PC-3 (cell line): ENCODE data around the gene RCAN1. TPM values are rescaled to one million over a fixed set of nuclear protein-coding genes. Genes with fewer than 3 reads are reported as not detected.

Experiments
- ATAC-seq: fragments of 200-7000 bp; cut with Tn5 transposase; 2 replicates; pipeline ENCODE4 v1.9.1; 2020; ENCODE audit warnings: mild to moderate bottlenecking, moderate library complexity
- BruUV-seq: library from RNA; stranded (reverse); fragments of 400-500 nt; replicated peaks from 2 replicates; lab custom pipeline; 2021; lab: Mats Ljungman, UMichigan
- CTCF ChIA-PET: fragments of 300-600 bp; sonication (Branson Sonifier 250); formaldehyde crosslinking; loops from one replicate; lab custom pipeline; 2022; ENCODE audit warnings: antibody characterized with exemption; lab: Charles Lee
- POLR2A ChIA-PET: fragments of 300-600 bp; sonication (Branson Sonifier 250); formaldehyde crosslinking; loops from one replicate; lab custom pipeline; 2022; ENCODE audit warnings: antibody characterized with exemption; ENCODE audit not compliant: unreplicated experiment; lab: Charles Lee
- DNase-seq: peaks from one replicate; pipeline ENCODE4 v3.0.0-alpha.2; 2015
- H2AFZ ChIP-seq: fragments of 300-600 bp; sonication (generic); 2 replicates; pipeline ENCODE4 v1.6.0; 2016; ENCODE audit warnings: antibody characterized with exemption, low read length
- H3F3A ChIP-seq: fragments of 300-600 bp; sonication (generic); one replicate; pipeline ENCODE4 v1.6.0; 2017; ENCODE audit warnings: antibody characterized with exemption, low read length, control low read depth, mild to moderate bottlenecking; ENCODE audit not compliant: unreplicated experiment
- H3K27ac ChIP-seq: fragments of 300-600 bp; sonication (generic); 2 replicates; pipeline ENCODE4 v1.5.1; 2016; ENCODE audit warnings: mild to moderate bottlenecking, low read length
- H3K27me3 ChIP-seq: fragments of 300-600 bp; sonication (generic); 2 replicates; pipeline ENCODE4 v1.6.1; 2016; ENCODE audit warnings: low read length, mixed read lengths
- H3K36me3 ChIP-seq: fragments of 300-600 bp; sonication (generic); 2 replicates; pipeline ENCODE4 v1.6.1; 2016; ENCODE audit warnings: low read depth, mixed run types, low read length, mixed read lengths
- H3K4me1 ChIP-seq: fragments of 300-600 bp; sonication (generic); 2 replicates; pipeline ENCODE4 v1.5.1; 2016; ENCODE audit warnings: low read length; ENCODE audit not compliant: insufficient read depth
- H3K4me2 ChIP-seq: fragments of 300-600 bp; sonication (generic); 2 replicates; pipeline ENCODE4 v1.6.0; 2016; ENCODE audit warnings: low read length
- H3K4me3 ChIP-seq: fragments of 300-600 bp; sonication (generic); 2 replicates; pipeline ENCODE4 v1.5.1; 2016; ENCODE audit warnings: mild to moderate bottlenecking, low read length, mixed read lengths
- H3K79me2 ChIP-seq: fragments of 300-600 bp; sonication (generic); 2 replicates; pipeline ENCODE4 v1.6.1; 2017; ENCODE audit warnings: low read length, mixed read lengths
- H3K9ac ChIP-seq: fragments of 300-600 bp; sonication (generic); 2 replicates; pipeline ENCODE4 v1.6.0; 2016; ENCODE audit warnings: mild to moderate bottlenecking, low read length
- H3K9me2 ChIP-seq: fragments of 300-600 bp; sonication (generic); replicated peaks from 2 replicates; pipeline ENCODE4 v1.6.1; 2016; ENCODE audit warnings: mixed run types, low read length, mixed read lengths
- H3K9me3 ChIP-seq: fragments of 300-600 bp; sonication (generic); 2 replicates; pipeline ENCODE4 v1.6.1; 2016; ENCODE audit warnings: low read length, mixed read lengths
- H4K20me1 ChIP-seq: fragments of 300-600 bp; sonication (generic); 2 replicates; pipeline ENCODE4 v1.6.1; 2016; ENCODE audit warnings: low read length, mixed read lengths
- CTCF ChIP-seq: fragments of 300-600 bp; sonication (generic); conservative IDR thresholded peaks from 2 replicates; pipeline ENCODE4 v1.5.1; 2017; ENCODE audit warnings: antibody characterized with exemption, low read depth, mild to moderate bottlenecking, low read length
- EZH2 ChIP-seq: fragments of 300-600 bp; sonication (generic); IDR thresholded peaks from one replicate; pipeline ENCODE4 v1.6.1; 2017; ENCODE audit warnings: antibody characterized with exemption, mild to moderate bottlenecking, low read length; ENCODE audit not compliant: unreplicated experiment
- EZH2phosphoT487 ChIP-seq: fragments of 300-600 bp; sonication (generic); IDR thresholded peaks from 2 replicates; pipeline ENCODE4 v1.6.1; 2018; ENCODE audit warnings: mild to moderate bottlenecking, antibody characterized with exemption, low read length, borderline replicate concordance
- intact Hi-C: fragments of 100-400 bp; cut with micrococcal nuclease; formaldehyde crosslinking; loops from 2 replicates; pipeline ENCODE4 v1.9.0; 2023
- total RNA-seq: library from RNA; depleted of rRNA; stranded (reverse); fragments of >200 nt; gene quantifications from 2 replicates; pipeline ENCODE4 v1.2.3, GENCODE V29; 2014

RCAN1 gene
- total RNA-seq, 1 experiment from 2014 or later: 26.2 TPM

- no peak overlapping the region for H3K9ac ChIP-seq
- H3F3A ChIP-seq: no peaks in the 10 kb centered on the region
- H3K27me3 ChIP-seq: no peaks in the 10 kb centered on the region
- H3K9me2 ChIP-seq: no peaks in the 10 kb centered on the region
- intact Hi-C loops: no loop called here
- H3K9me3 ChIP-seq: no peaks in the 10 kb centered on the region
- H3K4me1 ChIP-seq: no peaks in the 10 kb centered on the region
- TF ChIP-seq CTCF (no peak), EZH2 (no peak), EZH2phosphoT487 (no peak)
- H2AFZ ChIP-seq: no peak overlapping the region
- no peaks in the 10 kb centered on the region for H3K36me3 ChIP-seq
- no peak overlapping the region for H3K27ac ChIP-seq
- BruUV-seq: no TSS peak
- no peaks in the 10 kb centered on the region for H3K79me2 ChIP-seq
- ATAC-seq (no peak), DNase-seq (no peak)
- no peaks in the 10 kb centered on the region for H4K20me1 ChIP-seq
- no peak overlapping the region for H3K4me2 ChIP-seq
- POLR2A ChIA-PET: no interaction called here
- no peak overlapping the region for H3K4me3 ChIP-seq
- CTCF ChIA-PET: no interaction called here
Observed at GRCh38 chr21:34519016-34519415, 95.9 kb downstream of the RCAN1 start.

- DNase-seq (no peak), ATAC-seq (no peak)
- H3K36me3 ChIP-seq: no peaks in the 10 kb centered on the region
- H3K79me2 ChIP-seq: no peaks in the 10 kb centered on the region
- ChIA-PET POLR2A (no interaction called here), CTCF (interaction anchor here (0.8 to 1.2 kb wide), 2 partner anchors 35 to 85 kb away, joined by 3 to 10 read pairs; no protein-coding TSS in a partner anchor)
- no TSS peak for BruUV-seq
- no peaks in the 10 kb centered on the region for H3K4me1 ChIP-seq
- no peaks in the 10 kb centered on the region for H3F3A ChIP-seq
- H3K27ac ChIP-seq: no peak overlapping the region
- TF ChIP-seq EZH2phosphoT487 (no peak), CTCF (no peak), EZH2 (no peak)
- H3K4me3 ChIP-seq: no peak overlapping the region
- no peaks in the 10 kb centered on the region for H4K20me1 ChIP-seq
- H3K27me3 ChIP-seq: no peaks in the 10 kb centered on the region
- intact Hi-C loops: no loop called here
- H3K9ac ChIP-seq: no peak overlapping the region
- no peaks in the 10 kb centered on the region for H3K9me3 ChIP-seq
- no peak overlapping the region for H2AFZ ChIP-seq
- H3K4me2 ChIP-seq: no peak overlapping the region
- H3K9me2 ChIP-seq: no peaks in the 10 kb centered on the region
Observed at GRCh38 chr21:34518301-34518700, 96.6 kb downstream of the RCAN1 start.

- H4K20me1 ChIP-seq: no peaks in the 10 kb centered on the region
- H3F3A ChIP-seq: no peaks in the 10 kb centered on the region
- TF ChIP-seq EZH2phosphoT487 (no peak), CTCF (peak; percentile 59)
- BruUV-seq: no TSS peak
- H3K27me3 ChIP-seq: no peaks in the 10 kb centered on the region
- H3K9me2 ChIP-seq: no peaks in the 10 kb centered on the region
- H3K4me1 ChIP-seq: no peaks in the 10 kb centered on the region
- no peak overlapping the region for H3K27ac ChIP-seq
- H3K36me3 ChIP-seq: no peaks in the 10 kb centered on the region
- ChIA-PET CTCF (interaction anchor here (0.5 to 1.2 kb wide), 5 partner anchors 8 to 1911 kb away, joined by 3 to 10 read pairs (median 3); no protein-coding TSS in a partner anchor), POLR2A (no interaction called here)
- intact Hi-C loops: no loop called here
- no peaks in the 10 kb centered on the region for H3K9me3 ChIP-seq
- no peak overlapping the region for H2AFZ ChIP-seq
- H3K4me3 ChIP-seq: no peak overlapping the region
- no peaks in the 10 kb centered on the region for H3K79me2 ChIP-seq
- peak; percentile 74 for ATAC-seq
- no peak overlapping the region for H3K9ac ChIP-seq
- DNase-seq: peak; percentile 25
- H3K4me2 ChIP-seq: no peak overlapping the region
Observed at GRCh38 chr21:34517491-34518245, 97.2 kb downstream of the RCAN1 start.
